Neural progenitor cell (in vitro differentiated cells): ENCODE data around the gene PCDHB4. TPM values are rescaled to one million over a fixed set of nuclear protein-coding genes. Genes with fewer than 3 reads are reported as not detected.
"Not testable (repeated sequence)": the region's sequence is repeated elsewhere in the genome, so short reads cannot be mapped to it uniquely, and the experiment has no call there.

ENCODE experiments used
- DNase-seq: peaks from one replicate; pipeline ENCODE4 v3.0.0-alpha.2; 2016; ENCODE audit warnings: low spot score
- H2AFZ ChIP-seq: fragments of 200-600 bp; sonication (generic); replicated peaks from 2 replicates; pipeline ENCODE4 v1.6.1; 2016; ENCODE audit warnings: antibody characterized with exemption
- H3F3A ChIP-seq: fragments of 200-600 bp; sonication (generic); 2 replicates; pipeline ENCODE4 v1.6.1; 2016; ENCODE audit warnings: antibody characterized with exemption, low read depth
- H3K27ac ChIP-seq: fragments of 200-600 bp; sonication (generic); 2 replicates; pipeline ENCODE4 v1.5.1; 2016; ENCODE audit warnings: mild to moderate bottlenecking
- H3K27me3 ChIP-seq: fragments of 200-600 bp; sonication (generic); 2 replicates; pipeline ENCODE4 v1.6.1; 2016; ENCODE audit warnings: mild to moderate bottlenecking, moderate library complexity
- H3K36me3 ChIP-seq: fragments of 200-600 bp; sonication (generic); 2 replicates; pipeline ENCODE4 v1.5.1; 2016
- H3K4me1 ChIP-seq: fragments of 200-600 bp; sonication (generic); 2 replicates; pipeline ENCODE4 v1.6.1; 2016; ENCODE audit warnings: mixed run types
- H3K4me2 ChIP-seq: fragments of 200-600 bp; sonication (generic); 2 replicates; pipeline ENCODE4 v1.6.1; 2016
- H3K4me3 ChIP-seq: fragments of 200-600 bp; sonication (generic); 2 replicates; pipeline ENCODE4 v1.5.1; 2016
- H3K79me2 ChIP-seq: fragments of 200-600 bp; sonication (generic); 2 replicates; pipeline ENCODE4 v1.6.1; 2016; ENCODE audit warnings: low read depth
- H3K9ac ChIP-seq: fragments of 200-600 bp; sonication (generic); 2 replicates; pipeline ENCODE4 v1.6.1; 2016
- H3K9me3 ChIP-seq: fragments of 200-600 bp; sonication (generic); 2 replicates; pipeline ENCODE4 v1.5.1; 2016; ENCODE audit warnings: low read depth
- H4K20me1 ChIP-seq: fragments of 200-600 bp; sonication (generic); 2 replicates; pipeline ENCODE4 v1.6.1; 2016; ENCODE audit warnings: low read depth
- H3K27ac Mint-ChIP-seq: 3 replicates; pipeline ENCODE4 v1.8.0; 2021; ENCODE audit warnings: mixed read lengths
- H3K27me3 Mint-ChIP-seq: 2 replicates; pipeline ENCODE4 v1.8.0; 2022; ENCODE audit warnings: low read depth, mild to moderate bottlenecking, inconsistent platforms, moderate library complexity, mixed read lengths; ENCODE audit not compliant: insufficient read depth
- H3K36me3 Mint-ChIP-seq: 3 replicates; pipeline ENCODE4 v1.8.0; 2021; ENCODE audit warnings: mixed read lengths
- H3K4me1 Mint-ChIP-seq: 3 replicates; pipeline ENCODE4 v1.8.0; 2021; ENCODE audit warnings: mixed read lengths
- H3K4me3 Mint-ChIP-seq: 3 replicates; pipeline ENCODE4 v1.8.0; 2021; ENCODE audit warnings: mild to moderate bottlenecking, moderate library complexity, mixed read lengths
- H3K9me3 Mint-ChIP-seq: 3 replicates; pipeline ENCODE4 v1.8.0; 2020; ENCODE audit warnings: mixed read lengths
- CTCF ChIP-seq: fragments of 200-600 bp; sonication (generic); IDR thresholded peaks from 2 replicates; pipeline ENCODE4 v1.5.1; 2017; ENCODE audit warnings: antibody characterized with exemption, mild to moderate bottlenecking
- EZH2 ChIP-seq: fragments of 200-600 bp; sonication (generic); IDR thresholded peaks from 2 replicates; pipeline ENCODE4 v1.6.1; 2017; ENCODE audit warnings: antibody characterized with exemption, mild to moderate bottlenecking, moderate library complexity
- EZH2phosphoT487 ChIP-seq: fragments of 200-600 bp; sonication (generic); IDR thresholded peaks from 2 replicates; pipeline ENCODE4 v1.6.1; 2017; ENCODE audit warnings: antibody characterized with exemption
- total RNA-seq: library from RNA; depleted of rRNA; stranded (reverse); fragments of >200 nt; gene quantifications from 2 replicates; pipeline ENCODE4 v1.2.3, GENCODE V29; 2015; ENCODE audit warnings: low replicate concordance

The PCDHB4 gene
- total RNA-seq, 1 donor from 2014 or later, result 1.9 TPM

GRCh38 chr5:141149812-141150211, 28.2 kb downstream of the PCDHB4 start, which contains the start of gene PCDHB6:
Gene PCDHB6 (plus strand): TSS chr5:141150057. CDS start chr5:141150258, 201 bp downstream.
- no peak within 1 kb of the TSS for H3K9ac ChIP-seq
- H3K9me3 ChIP-seq, result no peaks in the 10 kb centered on the region
- no peaks in the 10 kb centered on the region for H3K36me3 ChIP-seq
- no peaks in the 10 kb centered on the region for H3K79me2 ChIP-seq
- peaks cover 3% of the 10 kb centered on the region for H3K27me3 ChIP-seq
- no peaks in the 10 kb centered on the region for H3K4me1 ChIP-seq
- peak; percentile 5 for DNase-seq
- no peaks in the 10 kb centered on the region for H3K27me3 Mint-ChIP-seq
- no peak within 1 kb of the TSS for H3K4me3 ChIP-seq
- H3K9me3 Mint-ChIP-seq, result peaks cover 35% of the 10 kb centered on the region
- no peak within 1 kb of the TSS for H3K4me3 Mint-ChIP-seq
- H3K36me3 Mint-ChIP-seq, result no peaks in the 10 kb centered on the region
- H3K4me1 Mint-ChIP-seq, result no peaks in the 10 kb centered on the region
- no peak within 1 kb of the TSS for H3K27ac ChIP-seq
- H2AFZ ChIP-seq, result no peak within 1 kb of the TSS
- no peaks in the 10 kb centered on the region for H4K20me1 ChIP-seq
- no peaks in the 10 kb centered on the region for H3F3A ChIP-seq
- H3K27ac Mint-ChIP-seq, result no peak within 1 kb of the TSS
- H3K4me2 ChIP-seq, result no peak within 1 kb of the TSS
- peak; percentile 37 for TF ChIP-seq CTCF
- TF ChIP-seq EZH2, result no peak

GRCh38 chr5:141150224-141150992, 28.8 kb downstream of the PCDHB4 start:
- no peak for TF ChIP-seq EZH2
- TF ChIP-seq EZH2phosphoT487, result no peak
- TF ChIP-seq CTCF, result no peak

GRCh38 chr5:141150993-141151325, 29.3 kb downstream of the PCDHB4 start:
- Histone ChIP-seq H3K9ac (no peak overlapping the region), H3K4me3 (no peak overlapping the region), H3K79me2 (no peaks in the 10 kb centered on the region), H3K27ac (no peak overlapping the region), H3F3A (no peaks in the 10 kb centered on the region), H3K4me1 (no peaks in the 10 kb centered on the region), H4K20me1 (no peaks in the 10 kb centered on the region), H2AFZ (no peak overlapping the region), H3K4me2 (no peak overlapping the region), H3K27me3 (peaks cover 3% of the 10 kb centered on the region), H3K9me3 (no peaks in the 10 kb centered on the region), H3K36me3 (no peaks in the 10 kb centered on the region)
- no peak for DNase-seq
- no peaks in the 10 kb centered on the region for H3K27me3 Mint-ChIP-seq
- H3K4me3 Mint-ChIP-seq, result no peak overlapping the region
- peaks cover 38% of the 10 kb centered on the region for H3K9me3 Mint-ChIP-seq
- no peaks in the 10 kb centered on the region for H3K4me1 Mint-ChIP-seq
- no peak for TF ChIP-seq EZH2phosphoT487
- no peak overlapping the region for H3K27ac Mint-ChIP-seq
- no peaks in the 10 kb centered on the region for H3K36me3 Mint-ChIP-seq

More at GRCh38 chr5:141150224-141150992, 28.8 kb downstream of the PCDHB4 start:
- H3K79me2 ChIP-seq, result no peaks in the 10 kb centered on the region
- no peaks in the 10 kb centered on the region for H3K27me3 Mint-ChIP-seq
- H4K20me1 ChIP-seq, result no peaks in the 10 kb centered on the region
- H3F3A ChIP-seq, result no peaks in the 10 kb centered on the region
- H3K4me3 Mint-ChIP-seq, result no peak overlapping the region
- H3K36me3 ChIP-seq, result no peaks in the 10 kb centered on the region
- no peak overlapping the region for H3K4me3 ChIP-seq
- H3K4me1 ChIP-seq, result no peaks in the 10 kb centered on the region
- H2AFZ ChIP-seq, result no peak overlapping the region
- peaks cover 3% of the 10 kb centered on the region for H3K27me3 ChIP-seq
- no peaks in the 10 kb centered on the region for H3K9me3 ChIP-seq
- DNase-seq, result no peak
- no peak overlapping the region for H3K4me2 ChIP-seq
- no peak overlapping the region for H3K27ac Mint-ChIP-seq
- H3K9ac ChIP-seq, result no peak overlapping the region
- no peaks in the 10 kb centered on the region for H3K36me3 Mint-ChIP-seq
- no peak overlapping the region for H3K27ac ChIP-seq
- H3K4me1 Mint-ChIP-seq, result no peaks in the 10 kb centered on the region
- peaks cover 36% of the 10 kb centered on the region for H3K9me3 Mint-ChIP-seq

GRCh38 chr5:141151632-141152031, 30.0 kb downstream of the PCDHB4 start:
- not testable (repeated sequence) for H3K9ac ChIP-seq, H3K36me3 Mint-ChIP-seq
- H3K9me3 Mint-ChIP-seq, result peaks cover 43% of the 10 kb centered on the region

GRCh38 chr5:141152096-141152495, 30.5 kb downstream of the PCDHB4 start:
- not testable (repeated sequence) for H3K4me1 Mint-ChIP-seq, H3K4me1 ChIP-seq, DNase-seq, H3K27me3 ChIP-seq, H3K79me2 ChIP-seq, H3K4me2 ChIP-seq, H3K9me3 ChIP-seq, H3K27me3 Mint-ChIP-seq, H2AFZ ChIP-seq, H3K36me3 ChIP-seq, H3K36me3 Mint-ChIP-seq, H3K4me3 ChIP-seq, H4K20me1 ChIP-seq, H3K9ac ChIP-seq, H3F3A ChIP-seq, H3K27ac ChIP-seq, H3K4me3 Mint-ChIP-seq, H3K27ac Mint-ChIP-seq
- peaks cover 48% of the 10 kb centered on the region for H3K9me3 Mint-ChIP-seq

More at GRCh38 chr5:141151632-141152031, 30.0 kb downstream of the PCDHB4 start:
- not testable (repeated sequence) for H3K36me3 ChIP-seq, H3K79me2 ChIP-seq, H3K27me3 Mint-ChIP-seq, H3K4me1 Mint-ChIP-seq, H3K9me3 ChIP-seq, H3K4me1 ChIP-seq, H4K20me1 ChIP-seq, H3K4me3 ChIP-seq, H3K27ac Mint-ChIP-seq, H3K4me3 Mint-ChIP-seq, DNase-seq, H3F3A ChIP-seq, H3K27ac ChIP-seq, H2AFZ ChIP-seq, H3K4me2 ChIP-seq, H3K27me3 ChIP-seq
